CMK (cell line): ENCODE data around the gene PTPRK.

Source experiments
- DNase-seq: peaks from one replicate; pipeline ENCODE4 v3.0.0-alpha.2; 2010; ENCODE audit warnings: low read depth

PTPRK gene

GRCh38 chr6:128246472-128247260 lies 273.7 kb downstream of the PTPRK start:
- DNase-seq: no peak

- DNase-seq: no peak
Observed at GRCh38 chr6:128244751-128245405, 275.5 kb downstream of the PTPRK start.

- DNase-seq: no peak
Observed at GRCh38 chr6:128242765-128243403, 277.5 kb downstream of the PTPRK start.

- DNase-seq: no peak
Observed at GRCh38 chr6:128241216-128241615, 279.2 kb downstream of the PTPRK start.

- no peak for DNase-seq
Observed at GRCh38 chr6:128240024-128240428, 280.4 kb downstream of the PTPRK start.

- DNase-seq: no peak
Observed at GRCh38 chr6:128239146-128239545, 281.3 kb downstream of the PTPRK start.

- DNase-seq: no peak
Observed at GRCh38 chr6:128238225-128238624, 282.2 kb downstream of the PTPRK start.

- no peak for DNase-seq
Observed at GRCh38 chr6:128235556-128235955, 284.8 kb downstream of the PTPRK start.

GRCh38 chr6:128233531-128233930 lies 286.9 kb downstream of the PTPRK start:
- DNase-seq: no peak

- no peak for DNase-seq
Observed at GRCh38 chr6:128230267-128230989, 290.0 kb downstream of the PTPRK start.

GRCh38 chr6:128225612-128226011 lies 294.8 kb downstream of the PTPRK start:
- DNase-seq: no peak

GRCh38 chr6:128216917-128217316 lies 303.5 kb downstream of the PTPRK start:
- no peak for DNase-seq

GRCh38 chr6:128209771-128210170 lies 310.6 kb downstream of the PTPRK start:
- DNase-seq: no peak

GRCh38 chr6:128208851-128209580 lies 311.4 kb downstream of the PTPRK start:
- DNase-seq: no peak

GRCh38 chr6:128208078-128208477 lies 312.3 kb downstream of the PTPRK start:
- DNase-seq: no peak

GRCh38 chr6:128206610-128207426 lies 313.6 kb downstream of the PTPRK start:
- no peak for DNase-seq

GRCh38 chr6:128204616-128205015 lies 315.8 kb downstream of the PTPRK start:
- DNase-seq: no peak

- DNase-seq: no peak
Observed at GRCh38 chr6:128202169-128202765, 318.1 kb downstream of the PTPRK start.

- no peak for DNase-seq
Observed at GRCh38 chr6:128200789-128201188, 319.6 kb downstream of the PTPRK start.

- DNase-seq: no peak
Observed at GRCh38 chr6:128199461-128199860, 320.9 kb downstream of the PTPRK start.
